Peyer's patch (tissue), 4 donors: ENCODE data around the gene MDH1.

Experiments
- POLR2A ChIP-seq, 2 donors: fragments of 450-650 bp; IDR thresholded peaks; one replicate each; pipeline ENCODE4 v1.5.1; 2017; ENCODE audit warnings: antibody characterized with exemption in 2 of 2, mild to moderate bottlenecking in 2 of 2, moderate library complexity in 2 of 2
- TF ChIP-seq, protein P1 (sequence below), 6 experiments: fragments of 450-650 bp in 4 of 6; fragments of 200-600 bp in 2 of 6; sonication (generic) in 1 of 6; IDR thresholded peaks; one replicate each; pipeline ENCODE4 v1.5.1; 2017 to 2019; ENCODE audit warnings: antibody characterized with exemption in 6 of 6, mild to moderate bottlenecking in 3 of 6, moderate library complexity in 1 of 6

DNA sequence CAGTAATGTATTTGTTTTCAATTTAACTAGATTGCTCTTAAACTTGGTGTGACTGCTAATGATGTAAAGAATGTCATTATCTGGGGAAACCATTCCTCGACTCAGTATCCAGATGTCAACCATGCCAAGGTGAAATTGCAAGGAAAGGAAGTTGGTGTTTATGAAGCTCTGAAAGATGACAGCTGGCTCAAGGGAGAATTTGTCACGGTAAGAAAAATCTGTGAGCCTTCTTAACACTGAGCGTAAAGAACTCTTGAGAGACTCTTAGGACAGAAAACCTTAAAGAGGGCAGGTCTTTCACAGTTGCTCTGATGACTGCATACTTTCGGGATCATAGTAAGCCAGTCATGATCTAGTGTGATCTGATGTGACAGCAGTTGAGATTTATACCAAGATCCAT is 15.9 kb downstream of the MDH1 start:
- TF ChIP-seq POLR2A (IDR thresholded peaks at IDR 0.05): no peak
- TF ChIP-seq, protein P1, sequence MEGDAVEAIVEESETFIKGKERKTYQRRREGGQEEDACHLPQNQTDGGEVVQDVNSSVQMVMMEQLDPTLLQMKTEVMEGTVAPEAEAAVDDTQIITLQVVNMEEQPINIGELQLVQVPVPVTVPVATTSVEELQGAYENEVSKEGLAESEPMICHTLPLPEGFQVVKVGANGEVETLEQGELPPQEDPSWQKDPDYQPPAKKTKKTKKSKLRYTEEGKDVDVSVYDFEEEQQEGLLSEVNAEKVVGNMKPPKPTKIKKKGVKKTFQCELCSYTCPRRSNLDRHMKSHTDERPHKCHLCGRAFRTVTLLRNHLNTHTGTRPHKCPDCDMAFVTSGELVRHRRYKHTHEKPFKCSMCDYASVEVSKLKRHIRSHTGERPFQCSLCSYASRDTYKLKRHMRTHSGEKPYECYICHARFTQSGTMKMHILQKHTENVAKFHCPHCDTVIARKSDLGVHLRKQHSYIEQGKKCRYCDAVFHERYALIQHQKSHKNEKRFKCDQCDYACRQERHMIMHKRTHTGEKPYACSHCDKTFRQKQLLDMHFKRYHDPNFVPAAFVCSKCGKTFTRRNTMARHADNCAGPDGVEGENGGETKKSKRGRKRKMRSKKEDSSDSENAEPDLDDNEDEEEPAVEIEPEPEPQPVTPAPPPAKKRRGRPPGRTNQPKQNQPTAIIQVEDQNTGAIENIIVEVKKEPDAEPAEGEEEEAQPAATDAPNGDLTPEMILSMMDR (IDR thresholded peaks at IDR 0.05): no peak
